Activated CD8-positive, alpha-beta memory T cell treated with anti-CD3 and anti-CD28 coated beads for 4 hours (primary cell): ENCODE data around the gene SCNN1G.

Experiments
- DNase-seq, 2 donors: peaks; one replicate each; pipeline ENCODE4 v3.0.0-alpha.2; 2020; ENCODE audit warnings: low read depth in 2 of 2

Gene SCNN1G

GRCh38 chr16:23152386-23153178, 30.0 kb upstream of the SCNN1G start:
- no peak for DNase-seq

DNA sequence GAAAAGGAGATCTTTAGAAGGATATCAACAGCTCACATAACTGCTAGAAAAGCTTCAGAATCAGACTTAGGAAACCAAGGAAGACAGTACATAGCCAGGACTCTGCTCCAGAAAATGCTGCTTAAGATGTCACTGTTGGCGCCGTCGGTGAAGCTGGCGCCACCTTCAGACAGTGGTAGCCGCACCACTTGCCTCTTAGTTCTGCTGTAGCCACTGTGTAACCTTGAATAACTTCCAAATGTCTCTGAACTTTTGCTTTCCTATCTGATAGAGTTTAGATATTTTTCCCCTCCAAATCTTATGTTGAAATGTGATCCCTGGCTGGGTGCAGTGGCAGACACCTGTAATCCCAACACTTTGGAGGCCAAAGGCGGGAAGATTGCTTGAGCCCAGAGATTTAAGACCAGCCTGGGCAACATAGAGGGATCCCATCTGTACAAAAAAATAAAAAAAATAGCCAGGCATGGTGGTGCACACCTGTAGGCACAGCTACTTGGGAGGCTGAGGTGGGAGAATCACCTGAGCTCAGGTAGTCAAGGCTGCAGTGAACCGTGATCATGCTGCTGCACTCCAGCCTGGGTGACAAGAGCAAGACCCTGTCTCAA, 27.0 kb upstream of the SCNN1G start:
- no peak for DNase-seq

GRCh38 chr16:23156110-23156509, 26.4 kb upstream of the SCNN1G start:
- DNase-seq, result no peak

DNA sequence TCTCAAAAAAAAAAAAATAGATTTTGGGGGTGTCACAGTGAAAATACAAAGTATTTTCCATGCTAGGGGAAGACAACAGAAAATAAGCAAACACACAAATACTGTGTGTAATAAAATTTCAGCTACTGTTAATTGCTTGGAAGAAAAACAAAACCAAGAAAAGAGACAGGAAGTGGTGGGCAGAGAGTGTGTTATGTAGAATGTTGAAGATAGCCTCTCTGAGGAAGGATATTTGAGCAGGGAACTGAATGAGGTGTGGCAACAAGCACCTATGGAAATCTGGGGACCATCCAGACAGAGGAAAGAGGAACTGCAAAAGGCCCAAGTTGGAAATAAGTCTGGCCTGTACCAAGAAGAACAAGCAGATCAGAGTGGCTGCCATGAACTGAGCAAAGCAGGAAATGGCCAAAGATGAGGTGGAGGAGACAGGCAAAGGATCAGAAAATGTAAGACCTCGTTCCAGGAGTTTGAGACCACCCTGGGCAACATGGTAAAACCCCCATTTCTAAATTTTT, 25.5 kb upstream of the SCNN1G start:
- DNase-seq, result no peak

DNA sequence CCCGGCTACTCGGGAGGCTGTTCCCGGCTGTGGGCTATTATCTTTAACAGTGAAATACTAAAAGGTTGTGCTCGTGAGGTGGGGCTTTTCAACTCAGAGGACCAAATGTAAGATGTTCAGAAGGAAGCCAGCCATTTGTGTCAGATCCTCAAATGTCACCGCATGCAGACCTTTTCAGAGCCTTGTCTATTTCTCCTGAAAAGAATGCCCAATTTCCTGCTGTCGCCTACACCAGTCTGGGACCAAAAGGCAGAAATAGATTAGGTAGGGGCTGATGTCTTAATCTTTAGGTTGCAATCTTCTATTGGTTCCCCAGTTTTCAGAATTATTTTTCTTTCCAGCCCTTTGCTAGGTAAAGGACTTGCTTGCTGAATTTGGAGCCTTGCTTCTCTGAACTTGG, 24.4 kb upstream of the SCNN1G start:
- no peak for DNase-seq

DNA sequence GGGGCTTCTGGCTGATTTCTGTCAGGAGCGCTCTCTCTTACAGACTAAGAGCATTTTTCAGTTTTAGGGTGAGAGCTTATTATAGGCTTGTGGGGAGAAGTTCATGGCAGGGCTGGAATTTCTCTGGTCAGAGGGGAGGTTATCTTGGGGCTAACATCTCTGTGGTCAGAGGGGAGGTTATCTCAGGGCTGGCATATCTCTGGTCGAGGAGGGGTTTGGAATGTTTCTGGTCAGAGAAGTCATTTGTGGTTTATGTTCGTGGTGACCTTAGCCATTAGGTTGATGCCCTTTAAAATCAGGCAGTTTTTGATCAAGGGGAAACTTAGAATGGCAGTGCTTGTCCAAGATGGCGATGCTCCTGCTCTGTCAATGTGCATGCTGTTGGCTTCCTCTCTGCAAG, 22.5 kb upstream of the SCNN1G start:
- DNase-seq, result no peak

DNA sequence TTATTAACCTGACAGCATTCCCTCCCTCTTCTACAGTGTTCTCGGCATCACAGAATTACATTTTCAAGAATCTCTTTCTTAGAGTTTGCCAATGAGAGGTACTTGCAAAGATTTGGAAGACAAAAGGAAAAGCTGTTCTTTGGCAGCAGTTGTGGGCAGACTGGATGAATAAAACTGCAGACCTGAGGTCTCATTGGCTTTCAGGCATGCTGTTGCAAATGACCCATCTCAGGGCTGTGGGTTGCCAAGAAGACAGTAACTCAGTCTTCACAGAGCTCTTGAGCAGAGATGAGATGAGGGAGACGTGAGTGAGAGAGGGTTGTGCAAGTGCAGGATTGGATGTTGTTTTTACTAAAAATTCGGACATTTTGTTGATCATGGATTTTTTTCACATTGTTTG, 22.0 kb upstream of the SCNN1G start:
- DNase-seq, result no peak

DNA sequence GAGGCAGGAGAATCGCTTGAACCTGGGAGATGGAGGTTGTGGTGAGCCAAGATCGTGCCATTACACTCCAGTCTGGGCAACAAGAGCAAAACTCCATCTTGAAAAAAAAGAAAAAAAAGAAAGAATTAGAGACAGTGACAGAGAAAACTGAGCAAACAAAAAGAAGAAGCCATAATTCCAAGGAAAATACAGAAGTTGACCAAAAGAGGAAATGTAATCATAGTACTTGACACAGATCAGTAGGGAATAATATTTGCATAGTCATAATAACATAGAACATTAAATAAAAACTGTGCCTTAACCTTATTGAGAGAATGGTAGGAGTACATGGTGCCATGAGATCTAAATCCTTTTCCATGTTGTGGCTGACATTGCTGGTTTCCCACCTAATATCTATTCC, 18.6 kb upstream of the SCNN1G start:
- DNase-seq, result no peak

DNA sequence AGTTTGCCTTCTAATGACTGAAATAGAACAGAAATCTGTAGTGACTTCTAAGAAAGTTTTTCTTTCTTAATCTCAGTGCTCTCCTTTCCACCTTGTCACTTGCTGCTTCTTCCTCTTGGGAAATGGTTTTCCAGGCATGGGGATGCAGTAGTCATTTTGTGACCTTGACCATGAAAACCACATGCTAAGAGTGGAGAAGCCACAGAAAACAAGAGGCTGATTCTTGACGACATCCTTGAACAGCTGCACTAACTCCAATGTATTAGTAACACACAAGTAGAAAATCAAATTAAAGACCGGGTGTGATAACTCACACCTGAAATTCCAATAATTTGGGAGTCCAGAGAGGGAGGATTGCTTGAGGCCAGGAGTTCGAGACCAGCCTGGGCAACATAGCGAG, 17.8 kb upstream of the SCNN1G start:
- DNase-seq, result no peak

DNA sequence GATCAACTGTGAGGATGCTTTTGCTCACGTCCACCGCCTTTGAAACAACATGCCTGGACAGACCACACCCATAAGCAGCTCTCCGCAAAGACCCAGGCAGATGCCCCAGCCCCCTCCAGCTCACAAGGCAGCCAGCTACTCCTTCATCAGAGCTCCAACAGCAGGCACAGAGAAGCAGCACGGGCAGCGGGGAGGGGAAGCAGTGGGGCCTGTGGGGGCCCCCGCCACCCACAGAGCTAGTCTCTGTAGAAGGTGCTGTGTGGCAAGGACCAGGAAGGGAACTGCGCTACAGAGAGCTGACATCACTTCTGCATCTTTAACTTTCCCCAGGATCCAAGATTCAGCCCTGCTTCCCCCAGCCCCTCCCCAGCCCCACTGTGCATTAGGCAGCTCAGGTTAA, 10.0 kb upstream of the SCNN1G start:
- DNase-seq, result no peak

DNA sequence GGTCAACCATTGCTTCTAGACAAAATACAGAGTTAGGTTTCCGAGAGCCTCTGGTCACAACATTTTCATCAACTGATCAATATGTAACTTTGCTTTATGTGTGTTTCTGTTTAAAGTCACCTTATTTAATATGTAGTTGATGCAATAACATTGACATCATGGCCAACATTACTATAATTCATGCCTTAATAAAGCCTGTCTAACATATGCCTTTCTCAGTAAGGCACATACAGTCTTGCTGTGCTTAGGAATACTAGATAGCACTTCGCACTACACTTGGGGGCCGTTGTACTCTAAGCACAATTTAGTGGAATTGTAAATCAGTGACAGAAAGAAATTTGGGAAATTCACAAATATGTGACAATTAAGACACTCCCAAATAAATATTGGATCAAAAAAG, 9.6 kb upstream of the SCNN1G start:
- no peak for DNase-seq

GRCh38 chr16:23174622-23175021, 7.9 kb upstream of the SCNN1G start:
- no peak for DNase-seq

GRCh38 chr16:23175651-23176050, 6.9 kb upstream of the SCNN1G start:
- no peak for DNase-seq

GRCh38 chr16:23181506-23181905, 1.0 kb upstream of the SCNN1G start:
- no peak for DNase-seq

GRCh38 chr16:23182206-23182678, 303 bp upstream of the SCNN1G start:
- DNase-seq, result peak; percentile 11 to 24

- no peak for DNase-seq
Observed at GRCh38 chr16:23183543-23183862, 958 bp downstream of the SCNN1G start.

DNA sequence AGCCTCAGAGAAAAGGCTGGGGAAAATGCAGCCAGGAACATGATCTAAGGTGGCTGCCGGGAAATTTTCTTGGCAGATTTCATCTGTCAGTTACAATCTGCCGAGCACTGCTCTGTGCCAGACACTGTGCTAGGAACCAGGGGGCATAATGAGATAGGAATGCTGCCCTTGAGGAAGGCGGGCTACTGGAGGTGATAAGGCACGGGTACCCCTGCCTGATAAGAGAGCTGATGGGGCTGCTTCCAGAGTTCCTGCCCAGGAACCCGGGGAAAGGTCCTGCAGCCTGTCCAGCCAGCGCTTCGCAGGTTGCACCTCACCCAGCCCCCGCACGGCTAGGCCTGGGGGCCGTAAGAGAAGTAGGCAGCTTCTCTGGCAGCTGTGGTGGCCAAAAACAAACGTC, 3.1 kb downstream of the SCNN1G start:
- DNase-seq, result no peak

DNA sequence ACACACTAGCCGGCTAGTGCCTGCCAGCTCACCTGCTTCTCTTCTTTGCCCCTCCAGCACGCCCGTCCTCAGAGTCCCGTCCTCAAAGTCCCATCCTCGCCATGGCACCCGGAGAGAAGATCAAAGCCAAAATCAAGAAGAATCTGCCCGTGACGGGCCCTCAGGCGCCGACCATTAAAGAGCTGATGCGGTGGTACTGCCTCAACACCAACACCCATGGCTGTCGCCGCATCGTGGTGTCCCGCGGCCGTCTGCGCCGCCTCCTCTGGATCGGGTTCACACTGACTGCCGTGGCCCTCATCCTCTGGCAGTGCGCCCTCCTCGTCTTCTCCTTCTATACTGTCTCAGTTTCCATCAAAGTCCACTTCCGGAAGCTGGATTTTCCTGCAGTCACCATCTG, 3.6 kb downstream of the SCNN1G start:
- no peak for DNase-seq

- DNase-seq, result no peak
Observed at GRCh38 chr16:23187341-23187740, 4.8 kb downstream of the SCNN1G start.

GRCh38 chr16:23188911-23189310, 6.4 kb downstream of the SCNN1G start:
- DNase-seq, result no peak

DNA sequence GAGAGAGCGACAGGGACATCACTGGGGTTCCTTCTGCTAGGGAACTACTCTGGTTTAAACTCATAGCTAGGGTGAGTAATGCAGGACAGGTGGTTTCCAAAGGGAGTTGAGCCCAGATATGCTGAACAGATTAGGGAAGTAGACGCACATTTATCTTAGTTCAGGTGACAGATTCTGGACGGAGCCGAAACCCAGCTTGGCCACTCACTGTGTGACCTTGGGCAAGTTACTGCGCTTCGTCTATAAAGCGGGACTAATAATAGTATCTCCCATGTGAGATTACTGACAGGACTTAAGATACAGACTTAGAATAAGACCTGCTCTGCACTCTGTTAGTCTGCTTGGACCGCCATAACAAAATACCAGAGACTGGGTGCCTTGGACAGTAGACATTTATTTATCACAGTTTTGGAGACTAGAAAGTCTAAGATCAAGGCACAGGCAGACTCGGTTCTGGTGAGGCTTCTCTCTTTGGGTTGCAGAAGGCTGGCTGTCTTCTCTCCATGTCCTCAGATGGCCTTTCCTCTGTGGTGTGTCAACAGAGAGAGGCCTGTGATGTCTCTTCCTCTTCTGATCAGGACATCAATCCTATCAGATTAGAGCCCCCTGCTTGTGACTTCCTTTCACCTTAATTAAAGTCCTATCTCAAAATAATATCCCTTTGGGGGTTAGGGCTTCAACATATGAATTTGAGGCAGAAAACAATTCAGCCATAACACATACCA, 12.1 kb downstream of the SCNN1G start:
- no peak for DNase-seq

- no peak for DNase-seq
Observed at GRCh38 chr16:23195366-23195978, 12.9 kb downstream of the SCNN1G start.
